GM12873 (cell line): Measurements from ENCODE around the gene ACY1.

Source experiments
- CTCF ChIP-seq: IDR thresholded peaks from 2 replicates; pipeline ENCODE4 v1.5.1; 2012; ENCODE audit warnings: low read depth, mild to moderate bottlenecking, moderate library complexity, low read length, control low read depth; ENCODE audit not compliant: insufficient read depth; ENCODE audit errors: missing control alignments

ACY1 gene

GRCh38 chr3:52018319-52019000, 35.1 kb downstream of the ACY1 start:
- TF ChIP-seq CTCF: no peak

GRCh38 chr3:52019352-52020080, 36.2 kb downstream of the ACY1 start:
- no peak for TF ChIP-seq CTCF

- TF ChIP-seq CTCF: no peak
Measured at GRCh38 chr3:52020796-52021195, 37.5 kb downstream of the ACY1 start.

GRCh38 chr3:52021489-52022268, 38.3 kb downstream of the ACY1 start:
- no peak for TF ChIP-seq CTCF

GRCh38 chr3:52022323-52023100, 39.2 kb downstream of the ACY1 start:
- TF ChIP-seq CTCF: no peak

GRCh38 chr3:52023101-52023770, 39.9 kb downstream of the ACY1 start:
- no peak for TF ChIP-seq CTCF
